GM12892 (cell line): Measurements from ENCODE around the gene SEL1L.
A peak's percentile ranks its signal among the peaks of the same experiment; 100 is the strongest.
"Not testable (repeated sequence)": the region's sequence is repeated elsewhere in the genome, so short reads cannot be mapped to it uniquely, and the experiment has no call there.

Experiments used
- DNase-seq: peaks from one replicate; pipeline ENCODE4 v3.0.0; 2011; ENCODE audit not compliant: insufficient read length
- FAIRE-seq: peaks from 2 replicates; lab custom pipeline; 2011; peaks lifted over from hg19 to GRCh38; lab: Jason Lieb, UNC
- POLR2A ChIP-seq: IDR thresholded peaks from 2 replicates; pipeline ENCODE4 v1.6.1; 2011; ENCODE audit warnings: low read depth, low read length, control low read depth
- POLR2AphosphoS5 ChIP-seq: IDR thresholded peaks from 2 replicates; pipeline ENCODE4 v1.6.1; 2011; ENCODE audit warnings: low read depth, low read length, control low read depth
- TAF1 ChIP-seq: IDR thresholded peaks from 2 replicates; pipeline ENCODE4 v1.6.1; 2011; ENCODE audit warnings: low read depth, mild to moderate bottlenecking, control low read depth, low read length, borderline replicate concordance

The SEL1L gene

GRCh38 chr14:81485372-81485771 lies 48.3 kb downstream of the SEL1L start:
- TF ChIP-seq POLR2A (no peak), TAF1 (no peak), POLR2AphosphoS5 (no peak)
- DNase-seq (no peak), FAIRE-seq (no peak)

GRCh38 chr14:81484120-81484519 lies 49.5 kb downstream of the SEL1L start:
- FAIRE-seq: no peak
- no peak for DNase-seq
- no peak for TF ChIP-seq TAF1
- no peak for TF ChIP-seq POLR2A
- TF ChIP-seq POLR2AphosphoS5: no peak

- TF ChIP-seq TAF1: no peak
- no peak for TF ChIP-seq POLR2A
- no peak for TF ChIP-seq POLR2AphosphoS5
- FAIRE-seq (no peak), DNase-seq (no peak)
These were observed 52.9 kb downstream of the SEL1L start for GRCh38 chr14:81480741-81481140.

GRCh38 chr14:81478446-81478845 lies 55.2 kb downstream of the SEL1L start:
- TF ChIP-seq TAF1 (no peak), POLR2A (no peak), POLR2AphosphoS5 (no peak)
- FAIRE-seq: no peak

GRCh38 chr14:81476816-81477215 lies 56.8 kb downstream of the SEL1L start:
- TF ChIP-seq POLR2A: no peak
- TF ChIP-seq POLR2AphosphoS5: no peak
- TF ChIP-seq TAF1: no peak
- FAIRE-seq: no peak
- DNase-seq: no peak

More at GRCh38 chr14:81478446-81478845, 55.2 kb downstream of the SEL1L start:
- no peak for DNase-seq

GRCh38 chr14:81474685-81475324 lies 58.8 kb downstream of the SEL1L start:
- DNase-seq: no peak
- peak; percentile 57 for FAIRE-seq
- TF ChIP-seq POLR2A (no peak), TAF1 (no peak), POLR2AphosphoS5 (no peak)

GRCh38 chr14:81474148-81474492 lies 59.5 kb downstream of the SEL1L start:
- FAIRE-seq: peak; percentile 85
- TF ChIP-seq TAF1: no peak
- no peak for TF ChIP-seq POLR2A
- no peak for TF ChIP-seq POLR2AphosphoS5
- DNase-seq: no peak

GRCh38 chr14:81473456-81474147 lies 60.1 kb downstream of the SEL1L start:
- peak; percentile 24 for FAIRE-seq
- no peak for TF ChIP-seq TAF1
- TF ChIP-seq POLR2A: no peak
- no peak for TF ChIP-seq POLR2AphosphoS5
- DNase-seq: no peak

- no peak for FAIRE-seq
- DNase-seq: no peak
- no peak for TF ChIP-seq TAF1
- no peak for TF ChIP-seq POLR2A
- no peak for TF ChIP-seq POLR2AphosphoS5
These were observed 61.4 kb downstream of the SEL1L start for GRCh38 chr14:81472096-81472800.

GRCh38 chr14:81471062-81471461 lies 62.6 kb downstream of the SEL1L start:
- DNase-seq (no peak), FAIRE-seq (no peak)
- no peak for TF ChIP-seq POLR2AphosphoS5
- TF ChIP-seq TAF1: no peak
- no peak for TF ChIP-seq POLR2A

GRCh38 chr14:81470557-81470826 lies 63.2 kb downstream of the SEL1L start:
- FAIRE-seq, DNase-seq: not testable (repeated sequence)

- FAIRE-seq (no peak), DNase-seq (no peak)
- TF ChIP-seq TAF1 (no peak), POLR2A (no peak), POLR2AphosphoS5 (no peak)
These were observed 66.8 kb downstream of the SEL1L start for GRCh38 chr14:81466854-81467253.
